DMS53 treated with DMSO at 0.1 percent for 48 hours (cell line): ENCODE results near the gene PRH1.

ENCODE experiments used
- DNase-seq: peaks from one replicate; lab custom pipeline; 2025; ENCODE audit not compliant: unreplicated experiment; lab: John Stamatoyannopoulos, UW

The PRH1 gene

DNA sequence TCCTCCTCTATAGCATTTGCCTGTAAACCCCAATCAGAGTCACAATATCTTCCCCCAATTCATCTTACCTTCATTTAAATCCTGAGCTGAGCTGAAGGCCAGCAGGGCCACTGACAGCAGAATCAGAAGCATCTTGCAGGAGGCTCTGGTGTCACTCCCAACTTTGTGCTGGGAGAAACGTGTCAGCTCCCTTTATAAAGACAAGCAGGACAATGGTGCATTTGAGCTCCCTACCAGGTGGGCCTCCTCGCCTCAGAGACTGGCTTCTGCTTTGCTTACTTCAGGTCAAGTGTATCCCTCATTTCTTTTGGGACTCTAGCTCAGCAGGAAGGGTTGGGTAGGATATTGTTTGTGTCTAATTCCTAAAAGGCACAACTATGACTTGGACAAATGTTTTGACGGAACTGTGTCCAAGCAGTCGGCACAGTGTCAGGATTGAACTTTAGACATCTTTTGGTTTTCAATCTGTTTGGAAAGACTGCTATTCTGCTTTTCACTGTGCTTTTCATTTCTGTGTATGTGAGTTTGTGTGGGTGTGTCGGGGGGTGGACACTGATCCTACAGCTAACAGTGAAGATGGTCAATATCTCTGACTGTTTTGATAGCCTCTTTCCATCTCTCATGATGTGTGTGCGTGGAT is at the start of gene PRH1:
Gene PRH1, minus strand, starts transcription at position 170 of the 640 bp plus-strand sequence. Its CDS starts 38 bp downstream, at position 132.
- no peak for DNase-seq

DNA sequence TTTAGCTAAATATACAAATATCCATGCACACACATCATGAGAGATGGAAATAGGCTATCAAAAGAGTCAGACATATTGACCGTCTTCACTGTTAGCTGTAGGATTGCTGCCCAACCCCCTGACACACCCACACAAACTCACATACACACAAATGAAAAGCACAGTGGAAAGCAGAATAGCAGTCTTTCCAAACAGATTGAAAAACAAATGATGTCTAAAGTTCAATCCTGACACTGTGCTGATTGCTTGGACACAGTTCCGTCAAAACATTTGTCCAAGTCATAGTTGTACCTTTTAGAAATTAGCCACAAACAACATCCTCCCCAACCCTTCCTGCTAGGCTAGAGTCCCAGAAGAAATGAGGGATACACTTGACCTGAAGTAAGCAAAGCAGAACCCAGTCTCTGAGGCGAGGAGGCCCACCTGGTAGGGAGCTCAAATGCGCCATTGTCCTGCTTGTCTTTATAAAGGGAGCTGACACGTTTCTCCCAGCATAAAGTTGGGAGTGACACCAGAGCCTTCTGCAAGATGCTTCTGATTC is 44.8 kb upstream of the PRH1 start, which contains the start of gene PRH2:
Gene PRH2, plus strand, starts transcription at position 491 of the 541 bp plus-strand sequence. Its CDS starts 38 bp downstream, at position 529.
- DNase-seq, result no peak

DNA sequence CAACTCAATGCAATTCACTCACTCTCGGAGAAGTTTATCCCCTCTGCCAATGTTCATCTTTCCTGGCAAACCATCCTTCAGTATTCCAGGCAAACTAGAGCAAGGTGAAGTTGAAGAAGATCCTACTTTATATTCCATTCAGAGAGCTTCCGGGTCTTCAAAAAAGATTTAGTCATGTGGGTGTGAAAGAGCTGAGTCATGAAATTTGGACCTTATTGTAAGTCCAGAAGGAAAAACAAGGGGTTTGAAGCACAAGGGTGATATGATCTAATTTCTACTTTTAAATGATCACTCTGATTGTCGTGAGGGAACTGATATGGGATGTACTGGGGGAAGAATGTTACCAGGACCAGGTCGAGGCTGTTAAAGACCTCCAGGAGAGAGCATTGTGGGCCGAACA is 42.2 kb upstream of the PRH1 start:
- no peak for DNase-seq

DNA sequence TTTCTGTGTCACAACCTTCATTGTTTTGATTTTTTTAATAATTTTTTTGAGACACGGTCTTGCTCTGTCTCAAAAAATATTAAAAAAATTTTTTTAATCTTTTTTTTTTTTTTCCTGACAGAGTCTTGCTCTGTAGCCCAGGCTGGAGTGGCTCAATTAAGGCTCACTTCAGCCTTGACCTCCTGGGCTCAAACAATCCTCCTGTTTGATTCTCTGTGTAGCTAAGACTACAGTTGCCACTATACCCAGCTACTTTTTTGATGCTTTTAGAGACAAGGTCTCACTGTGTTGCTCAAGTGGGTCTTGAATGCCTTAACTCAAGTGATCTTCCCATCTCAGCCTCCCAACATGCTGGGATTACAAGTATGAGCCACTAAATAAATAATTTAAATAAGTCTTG is 35.8 kb upstream of the PRH1 start:
- DNase-seq, result no peak

DNA sequence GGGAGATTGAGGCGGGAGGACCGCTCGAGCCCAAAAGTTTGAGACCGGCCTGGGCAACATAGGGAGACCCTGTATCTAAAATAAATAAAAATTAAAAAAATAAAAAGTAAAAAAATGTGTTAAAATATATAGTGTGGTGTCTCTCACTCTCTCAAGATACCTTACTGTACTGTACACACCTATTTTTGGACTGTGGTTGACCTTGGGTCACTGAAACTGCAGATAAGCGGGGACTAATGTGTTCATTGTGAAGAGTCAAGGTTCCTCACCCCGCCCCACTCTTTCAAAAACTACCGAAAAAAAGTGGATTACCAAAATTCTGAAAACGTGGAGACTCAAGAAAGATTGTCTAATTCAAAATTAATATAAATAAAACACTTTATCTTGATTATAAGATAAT is 26.3 kb upstream of the PRH1 start:
- DNase-seq, result no peak

DNA sequence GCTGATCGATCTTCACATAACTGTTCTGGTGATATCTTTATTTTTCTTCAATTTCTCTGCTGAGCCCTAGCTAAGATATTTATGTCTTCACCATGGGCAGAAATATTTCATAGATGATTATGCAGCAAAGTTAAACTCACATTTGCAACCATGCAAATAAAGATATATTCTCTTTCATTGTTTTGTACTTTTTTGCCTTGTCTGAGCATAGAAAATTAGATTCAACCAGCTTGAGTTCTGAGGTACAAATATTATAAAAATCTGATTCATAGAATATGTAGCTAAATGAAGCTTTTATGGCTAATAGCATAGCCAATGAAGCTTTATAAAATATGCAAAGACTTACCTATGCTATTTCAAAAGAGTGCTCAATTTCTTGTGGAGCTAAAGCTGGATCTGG is 25.4 kb upstream of the PRH1 start, which contains the start of gene TAS2R13:
Gene TAS2R13, minus strand, starts transcription at position 101 of the 400 bp plus-strand sequence. CDS start 264 bp downstream, outside the sequence.
- DNase-seq, result no peak

DNA sequence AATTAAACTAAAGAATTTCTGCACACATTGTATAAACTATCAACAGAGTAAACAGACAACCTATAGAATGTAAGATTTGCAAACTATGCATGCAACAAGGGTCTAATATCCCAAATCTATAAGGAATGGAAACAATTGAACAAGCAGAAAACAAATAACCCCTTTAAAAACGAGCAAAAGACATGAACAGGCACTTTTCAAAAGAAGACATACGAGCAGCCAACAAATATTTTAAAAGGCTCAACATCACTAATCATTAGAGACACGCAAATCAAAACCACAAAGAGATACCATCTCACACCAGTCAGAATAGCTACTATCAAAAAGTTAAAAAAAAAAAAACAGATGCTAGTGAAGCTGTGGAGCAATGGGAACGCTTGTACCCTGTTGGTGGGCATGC is 20.6 kb upstream of the PRH1 start:
- no peak for DNase-seq

DNA sequence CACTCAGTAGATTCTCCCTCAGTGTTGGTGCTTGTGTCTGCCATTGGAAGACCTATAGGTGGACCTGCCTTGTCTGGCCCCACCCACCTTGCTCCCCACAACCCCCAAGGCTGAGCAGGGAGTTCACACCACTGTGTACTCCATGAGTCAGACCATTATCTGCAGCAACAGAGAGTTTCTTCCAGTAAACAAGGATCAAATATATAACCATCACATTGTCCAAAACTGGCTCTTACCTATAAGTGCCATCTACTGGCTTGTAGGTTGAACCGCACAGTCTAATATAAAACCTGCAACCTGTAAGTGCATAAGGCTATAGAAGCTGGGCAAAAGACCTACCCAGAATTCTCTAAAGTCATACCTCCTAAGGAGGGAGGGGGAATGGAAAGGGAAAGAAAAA is 17.4 kb upstream of the PRH1 start:
- DNase-seq, result peak; percentile 27

DNA sequence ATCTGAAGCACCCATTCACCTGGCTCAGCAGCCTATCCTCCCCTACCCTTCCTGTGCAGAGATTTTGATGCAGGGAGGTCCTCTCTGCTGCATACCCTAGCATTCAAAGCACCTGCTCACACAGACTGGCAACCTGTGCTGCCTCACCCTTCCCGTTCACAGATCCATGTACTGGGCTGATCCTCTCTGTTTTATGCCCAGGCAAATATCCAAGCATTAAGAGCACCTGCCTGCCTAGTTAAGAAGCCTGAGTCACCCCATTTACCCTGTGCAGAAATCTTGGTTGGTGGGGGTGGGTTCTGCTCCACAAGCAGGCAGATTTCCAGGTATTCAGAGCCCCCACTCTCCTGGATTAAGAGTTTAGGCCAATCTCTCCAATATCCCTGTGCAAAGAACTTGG is 16.9 kb upstream of the PRH1 start:
- DNase-seq, result no peak

DNA sequence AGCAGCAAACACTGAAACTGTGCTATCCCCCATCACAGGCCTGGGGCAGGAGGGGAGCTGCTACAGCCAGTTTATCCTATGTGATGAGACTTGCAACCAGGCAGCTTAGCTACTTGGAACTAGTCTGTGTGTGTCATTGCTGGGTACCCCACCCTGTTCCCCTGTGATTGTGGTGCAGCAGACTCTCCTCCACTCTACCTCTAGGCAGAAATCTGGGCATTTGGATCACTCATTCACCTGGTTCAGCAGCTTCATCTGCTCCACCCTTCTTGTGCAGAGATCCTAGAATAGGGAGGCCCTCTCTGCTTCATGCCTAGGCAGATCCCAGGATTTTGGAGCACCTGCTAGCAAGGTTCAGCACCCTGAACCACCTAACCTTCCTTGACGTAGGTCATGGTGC is 16.5 kb upstream of the PRH1 start:
- no peak for DNase-seq

DNA sequence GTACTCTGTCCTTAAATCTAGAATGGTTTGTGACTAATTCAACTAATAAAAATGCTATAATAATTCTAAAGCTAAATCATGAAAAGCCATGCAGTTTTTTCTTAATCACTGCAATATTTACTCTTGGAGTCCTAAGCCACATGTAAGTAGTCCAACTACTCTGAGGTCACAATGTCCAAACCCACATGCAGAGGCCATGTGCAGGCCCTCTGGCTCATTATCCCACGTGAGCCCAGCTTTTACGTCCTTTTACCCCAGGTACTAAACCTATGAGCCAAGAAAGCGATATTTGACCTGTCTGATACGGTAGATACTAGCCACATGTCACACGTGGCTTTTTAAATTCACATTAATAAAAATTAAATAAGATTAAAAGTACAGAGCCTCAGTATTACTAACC is 12.8 kb upstream of the PRH1 start:
- no peak for DNase-seq

DNA sequence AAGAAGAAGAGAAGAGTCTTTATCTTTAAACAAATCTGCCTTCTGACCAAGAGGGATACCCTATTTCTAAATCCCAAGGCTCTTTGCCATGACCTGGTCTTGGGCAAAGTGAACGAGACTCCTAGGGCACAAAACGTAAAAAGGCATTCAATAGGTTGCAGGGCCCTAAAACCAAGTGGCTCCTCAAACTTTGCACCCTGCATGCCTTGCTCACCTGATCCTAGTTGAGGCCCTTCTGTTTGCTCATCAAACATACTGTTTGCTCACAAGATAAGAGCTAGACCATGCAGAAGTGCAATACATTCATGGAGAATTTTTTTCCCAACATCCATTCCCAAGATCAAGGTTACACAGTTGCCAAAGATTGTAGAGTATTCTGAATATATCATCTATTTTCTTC is 7.9 kb upstream of the PRH1 start:
- peak; percentile 90 for DNase-seq

DNA sequence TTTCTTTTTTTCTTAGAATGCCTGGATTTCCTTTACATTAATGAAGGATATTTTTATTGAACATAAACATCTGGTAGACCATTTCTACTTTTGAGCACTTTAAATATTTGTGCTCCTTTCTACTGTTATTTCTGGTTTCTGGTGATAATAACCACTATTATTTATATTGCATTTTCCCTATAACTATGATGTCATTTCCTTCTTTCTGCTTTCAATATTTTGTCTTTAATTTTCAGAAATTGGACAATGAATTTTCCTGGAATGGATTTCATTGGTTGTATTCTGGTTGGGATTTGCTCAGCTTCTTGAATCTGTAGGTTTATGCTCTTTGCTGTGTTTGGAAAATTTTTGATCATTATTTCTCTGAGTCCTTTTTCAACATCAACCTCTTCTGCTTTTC is 5.2 kb upstream of the PRH1 start:
- DNase-seq, result no peak

DNA sequence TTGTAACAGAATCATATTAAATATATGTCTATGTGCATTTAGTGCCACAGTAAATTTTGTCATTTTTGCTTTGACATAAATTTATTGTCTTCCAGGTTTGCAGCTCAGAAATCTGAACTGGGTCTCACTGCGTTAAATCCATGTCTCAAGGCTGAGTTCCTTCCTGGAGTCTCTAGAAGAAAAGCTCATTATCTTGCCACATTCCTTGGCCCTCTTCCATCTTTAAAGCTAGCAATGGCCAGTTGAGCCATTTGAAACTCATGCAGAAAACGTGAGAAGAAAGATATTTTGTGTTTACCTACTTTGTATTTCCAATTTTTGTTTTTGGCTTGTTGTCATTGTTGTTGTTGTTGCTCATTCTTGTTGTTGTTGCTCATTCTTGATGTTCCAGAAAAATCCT is 10.7 kb downstream of the PRH1 start:
- no peak for DNase-seq

DNA sequence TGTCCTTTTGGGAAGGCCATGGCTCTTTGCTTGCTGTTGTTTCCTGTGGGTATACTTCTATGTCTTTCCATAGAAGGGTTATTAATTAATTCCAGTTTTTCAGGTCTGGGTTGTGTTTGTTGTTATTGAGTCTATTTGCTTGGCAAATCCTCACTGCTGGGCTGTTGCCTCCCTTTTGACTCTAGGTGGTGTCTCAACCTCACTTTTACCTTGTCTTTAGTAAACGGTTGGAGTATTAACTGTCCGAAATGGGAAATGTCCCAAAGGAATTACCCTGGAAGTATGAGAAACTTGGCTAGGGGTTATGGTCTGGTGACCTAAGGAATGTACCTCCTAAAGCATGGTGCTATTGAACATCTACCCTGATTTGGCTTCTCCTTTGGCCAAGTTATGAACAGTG is 16.7 kb downstream of the PRH1 start:
- no peak for DNase-seq

DNA sequence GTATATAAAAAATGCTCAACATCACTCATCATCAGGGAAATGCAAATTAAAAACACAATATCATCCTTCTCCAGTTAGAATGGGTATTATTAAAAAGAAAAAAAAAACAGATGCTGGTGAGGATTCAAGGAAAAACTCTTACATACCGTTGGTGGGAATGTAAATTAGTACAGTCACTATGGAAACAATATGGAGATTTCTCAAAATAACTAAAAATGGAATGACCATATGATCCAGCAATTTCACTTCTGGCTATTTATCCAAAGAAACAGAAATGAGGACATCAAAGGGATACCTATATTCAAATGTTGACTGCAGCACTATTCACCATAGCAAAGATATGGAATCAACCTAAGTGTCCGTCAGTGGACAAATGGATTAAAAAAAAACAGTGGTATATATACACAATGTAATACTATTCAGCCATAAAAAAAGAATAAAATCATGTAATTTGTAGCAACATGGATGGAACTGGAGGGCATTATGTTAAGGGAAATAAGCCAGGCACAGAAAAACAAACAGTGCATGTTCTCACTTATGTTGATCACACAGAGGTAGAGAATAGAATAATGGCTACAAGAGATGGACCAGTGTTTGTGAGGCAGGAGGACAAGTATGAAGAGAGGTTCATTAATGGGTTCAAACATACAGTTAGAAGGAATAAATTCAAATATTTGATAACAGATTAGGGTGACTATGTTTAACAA is 20.4 kb downstream of the PRH1 start:
- no peak for DNase-seq

DNA sequence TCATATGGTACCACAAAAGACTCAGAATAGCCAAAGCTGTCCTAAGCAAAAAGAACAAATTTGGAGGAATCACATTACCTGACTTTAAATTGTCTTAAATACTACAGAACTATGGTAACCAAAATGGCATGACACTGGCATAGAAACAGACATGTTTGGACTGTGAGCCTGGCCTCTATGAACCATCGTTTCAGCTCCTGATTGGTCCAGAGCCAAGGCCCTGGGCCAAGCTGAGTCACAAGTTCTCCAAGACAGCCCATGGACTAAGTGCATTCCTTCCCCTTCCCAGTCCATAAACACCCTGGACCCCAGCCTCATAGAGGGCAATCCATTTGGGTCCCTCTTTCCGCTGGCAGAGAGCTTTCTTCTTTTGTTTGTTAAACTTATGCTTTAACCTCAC is 22.7 kb downstream of the PRH1 start:
- DNase-seq, result no peak

DNA sequence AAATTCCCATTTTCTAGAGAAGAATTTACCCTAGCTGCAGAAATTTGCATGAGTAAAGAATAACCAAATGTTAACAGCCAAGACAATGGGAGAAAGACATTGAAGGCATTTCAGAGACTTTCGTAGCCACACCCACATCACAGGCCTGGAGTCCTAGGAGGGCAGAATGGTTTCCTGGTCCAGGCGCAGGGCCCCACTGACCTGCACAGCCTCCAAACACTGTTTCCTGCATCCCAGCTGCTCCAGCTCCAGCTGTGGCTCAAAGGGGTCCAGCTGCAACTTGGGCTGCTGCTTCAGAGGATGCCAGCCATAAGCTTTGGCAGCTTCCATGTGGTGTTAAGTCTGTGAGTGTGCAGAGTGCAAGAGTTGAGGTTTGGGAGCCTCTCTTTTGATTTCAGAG is 28.2 kb downstream of the PRH1 start:
- DNase-seq, result no peak

DNA sequence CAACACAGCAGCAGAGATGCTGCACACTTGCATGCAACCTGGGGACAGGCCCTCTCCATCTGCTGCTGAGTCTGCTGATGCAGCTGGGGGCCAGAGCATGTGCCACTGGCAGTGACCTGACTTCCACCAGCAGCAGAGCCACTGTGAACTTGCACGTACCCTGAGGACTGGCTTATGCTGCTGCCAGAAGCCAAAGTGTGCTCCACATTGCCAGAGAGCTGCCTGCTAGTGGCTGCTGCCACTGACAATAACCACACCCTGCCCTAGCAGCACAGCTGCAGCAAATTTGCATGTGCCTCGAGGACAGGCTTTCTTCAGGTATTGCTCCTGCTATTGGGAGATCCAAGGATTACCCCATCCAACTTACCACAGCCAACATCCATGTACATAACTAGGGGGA is 30.3 kb downstream of the PRH1 start:
- DNase-seq, result no peak

DNA sequence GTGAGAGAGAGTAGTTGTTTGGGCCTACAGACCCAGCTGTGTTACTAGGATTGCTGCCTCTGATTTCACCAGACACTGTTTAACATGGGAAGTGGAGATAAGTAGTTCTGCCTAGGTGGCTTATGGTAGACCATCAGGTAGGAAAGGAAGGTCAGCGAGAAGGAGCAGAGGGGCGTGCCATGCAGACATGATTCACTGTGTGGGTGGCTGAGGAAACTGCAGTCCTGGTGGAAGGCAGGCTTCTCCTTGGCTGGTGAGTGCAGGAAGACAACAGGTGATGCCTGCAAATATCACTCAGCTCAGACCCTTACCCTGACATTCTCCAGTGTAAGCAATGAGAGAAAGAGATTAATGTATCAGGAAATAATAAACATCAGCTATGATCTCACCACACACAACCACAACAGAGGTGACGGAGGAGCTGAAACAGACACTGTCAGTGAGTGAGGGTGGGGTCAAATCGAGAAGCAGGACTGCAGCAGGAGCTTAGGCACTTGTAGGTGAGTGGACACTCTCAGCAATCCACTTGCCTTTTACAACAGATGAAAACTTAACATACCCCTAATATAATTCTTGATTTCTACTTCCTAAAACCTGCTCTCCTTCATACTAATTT is 32.7 kb downstream of the PRH1 start:
- DNase-seq, result no peak

DNA sequence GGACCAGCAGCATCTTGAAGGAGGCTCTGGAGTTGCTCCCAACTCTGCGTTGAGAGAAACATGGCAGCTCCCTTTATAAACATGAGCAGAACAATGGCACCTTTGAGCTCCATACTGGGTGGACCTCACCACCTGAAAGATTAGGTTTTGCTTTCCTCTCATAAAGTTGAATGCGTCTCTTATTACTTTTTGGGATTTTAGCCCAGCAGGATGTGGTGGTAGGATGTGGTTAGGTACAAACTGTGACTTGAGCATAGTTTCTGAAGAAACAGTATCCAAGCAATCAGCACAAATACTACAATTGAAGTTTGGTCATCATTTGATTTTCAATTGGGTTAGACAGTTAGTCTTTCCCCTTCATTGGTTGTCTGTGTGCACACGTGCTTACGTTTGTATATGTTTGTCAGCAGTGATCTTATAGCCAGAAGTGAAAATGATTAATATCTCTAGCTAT is 34.6 kb downstream of the PRH1 start, which contains the start of gene PRR4:
Gene PRR4, minus strand, starts transcription at position 51 of the 454 bp plus-strand sequence. Its CDS starts 38 bp downstream, at position 13.
- no peak for DNase-seq

DNA sequence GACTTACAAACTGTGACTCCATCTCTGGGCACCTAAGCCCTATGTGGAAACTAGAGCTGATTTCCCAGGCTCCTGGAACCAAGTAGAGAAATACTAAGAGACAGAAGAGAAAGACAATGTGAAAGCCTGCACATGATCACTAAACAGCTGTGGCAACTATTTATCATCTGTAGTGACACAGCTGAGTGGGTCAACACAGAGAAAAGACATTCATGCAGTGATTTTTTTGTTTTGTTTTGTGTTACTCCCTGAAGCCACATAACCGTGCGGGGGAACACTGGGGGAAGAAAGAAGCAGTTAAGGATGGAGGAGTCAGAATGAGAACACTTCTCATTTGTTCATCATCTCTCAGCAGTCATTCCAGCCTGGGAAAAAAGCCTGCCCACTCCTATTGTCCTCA is 36.3 kb downstream of the PRH1 start:
- no peak for DNase-seq
